PC-3 (cell line): ENCODE results near the gene GJC1.
A peak's percentile ranks its signal among the peaks of the same experiment; 100 is the strongest.

ENCODE experiments used
- EZH2 ChIP-seq: fragments of 300-600 bp; sonication (generic); IDR thresholded peaks from one replicate; pipeline ENCODE4 v1.6.1; 2017; ENCODE audit warnings: antibody characterized with exemption, mild to moderate bottlenecking, low read length; ENCODE audit not compliant: unreplicated experiment
- EZH2phosphoT487 ChIP-seq: fragments of 300-600 bp; sonication (generic); IDR thresholded peaks from 2 replicates; pipeline ENCODE4 v1.6.1; 2018; ENCODE audit warnings: mild to moderate bottlenecking, antibody characterized with exemption, low read length, borderline replicate concordance
- TF ChIP-seq, protein P1 (sequence below): fragments of 300-600 bp; sonication (generic); conservative IDR thresholded peaks from 2 replicates; pipeline ENCODE4 v1.5.1; 2017; ENCODE audit warnings: antibody characterized with exemption, low read depth, mild to moderate bottlenecking, low read length

GRCh38 chr17:44759086-44759915 lies 70.8 kb downstream of the GJC1 start:
- TF ChIP-seq, protein P1, sequence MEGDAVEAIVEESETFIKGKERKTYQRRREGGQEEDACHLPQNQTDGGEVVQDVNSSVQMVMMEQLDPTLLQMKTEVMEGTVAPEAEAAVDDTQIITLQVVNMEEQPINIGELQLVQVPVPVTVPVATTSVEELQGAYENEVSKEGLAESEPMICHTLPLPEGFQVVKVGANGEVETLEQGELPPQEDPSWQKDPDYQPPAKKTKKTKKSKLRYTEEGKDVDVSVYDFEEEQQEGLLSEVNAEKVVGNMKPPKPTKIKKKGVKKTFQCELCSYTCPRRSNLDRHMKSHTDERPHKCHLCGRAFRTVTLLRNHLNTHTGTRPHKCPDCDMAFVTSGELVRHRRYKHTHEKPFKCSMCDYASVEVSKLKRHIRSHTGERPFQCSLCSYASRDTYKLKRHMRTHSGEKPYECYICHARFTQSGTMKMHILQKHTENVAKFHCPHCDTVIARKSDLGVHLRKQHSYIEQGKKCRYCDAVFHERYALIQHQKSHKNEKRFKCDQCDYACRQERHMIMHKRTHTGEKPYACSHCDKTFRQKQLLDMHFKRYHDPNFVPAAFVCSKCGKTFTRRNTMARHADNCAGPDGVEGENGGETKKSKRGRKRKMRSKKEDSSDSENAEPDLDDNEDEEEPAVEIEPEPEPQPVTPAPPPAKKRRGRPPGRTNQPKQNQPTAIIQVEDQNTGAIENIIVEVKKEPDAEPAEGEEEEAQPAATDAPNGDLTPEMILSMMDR: 0 out of 2 replicates have a peak, but pooled peaks have one; percentile 23
- TF ChIP-seq EZH2 (no peak), EZH2phosphoT487 (no peak)
